Medulla oblongata (tissue), 1 donor: ENCODE results near the gene ACTG2.
"Not testable (repeated sequence)": the region's sequence is repeated elsewhere in the genome, so short reads cannot be mapped to it uniquely, and the experiment has no call there.

Source experiments
- DNase-seq: peaks from one replicate; pipeline ENCODE4 v3.0.0-alpha.2; 2015; ENCODE audit errors: extremely low spot score

Gene ACTG2

GRCh38 chr2:73892631-73893329 lies at the start of gene ACTG2:
TSS of gene ACTG2 (plus strand) at chr2:73893008. CDS start at chr2:73901312, 8,304 bp downstream.
- no peak for DNase-seq

- DNase-seq: no peak
Measured at GRCh38 chr2:73844087-73844486, 48.7 kb upstream of the ACTG2 start.

DNA sequence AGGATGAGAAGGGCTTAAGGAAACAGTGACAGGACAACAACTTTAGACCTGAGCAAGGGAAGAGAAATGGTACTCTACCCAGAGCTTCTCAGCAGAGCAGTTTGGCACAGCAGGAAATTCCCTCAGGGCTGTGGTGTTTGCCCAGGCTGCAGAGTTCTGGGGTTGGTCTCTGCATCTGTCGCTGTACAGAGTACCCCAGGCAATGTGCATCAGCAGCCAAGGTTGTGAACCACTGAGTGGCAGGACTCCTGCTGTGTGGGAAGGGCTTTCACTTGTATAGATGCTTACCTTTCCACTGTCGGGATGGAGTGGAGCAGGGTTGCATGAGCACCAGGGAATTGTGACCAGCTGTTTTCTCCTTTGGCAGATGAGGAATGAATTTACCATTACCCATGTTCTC lies 42.8 kb upstream of the ACTG2 start:
- DNase-seq: no peak

DNA sequence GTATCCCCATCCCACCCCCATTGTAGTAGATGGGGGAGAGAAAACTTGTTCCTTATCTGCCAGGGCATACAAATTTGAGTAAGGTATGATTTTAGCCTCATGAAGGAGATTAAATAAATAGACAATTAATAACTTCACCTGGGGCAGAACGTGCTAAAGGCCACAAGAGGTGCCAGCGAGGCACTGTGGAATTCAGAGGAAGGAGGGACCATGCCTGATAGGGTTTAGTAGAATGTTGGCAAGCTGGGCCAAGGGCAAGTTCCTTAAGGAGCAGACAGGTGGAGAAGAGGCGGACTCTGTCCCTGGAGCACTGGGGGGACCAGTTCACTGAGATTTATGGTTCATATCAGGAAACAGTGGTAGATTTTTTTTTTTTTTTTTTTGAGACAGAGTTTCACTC lies 41.5 kb upstream of the ACTG2 start:
- DNase-seq: no peak

DNA sequence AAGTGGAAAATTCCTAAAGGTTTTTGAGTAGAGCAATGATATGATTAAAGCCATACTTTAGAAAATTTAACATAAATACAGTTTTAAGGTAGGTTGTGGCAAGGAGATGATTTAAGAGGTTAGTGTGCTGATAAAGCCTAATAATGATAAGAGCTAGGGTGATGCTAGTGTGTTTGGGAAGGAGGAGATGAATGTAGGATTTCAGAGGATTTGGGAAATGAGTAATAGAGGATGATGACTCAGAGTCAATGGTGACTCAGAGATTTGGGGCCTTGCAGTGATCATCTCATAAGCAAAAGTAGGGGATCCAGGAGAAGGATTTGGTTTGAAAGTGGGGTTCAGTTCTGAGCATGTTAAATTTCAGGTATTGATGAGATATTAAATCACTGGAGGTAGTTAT lies 40.8 kb upstream of the ACTG2 start:
- DNase-seq: no peak

DNA sequence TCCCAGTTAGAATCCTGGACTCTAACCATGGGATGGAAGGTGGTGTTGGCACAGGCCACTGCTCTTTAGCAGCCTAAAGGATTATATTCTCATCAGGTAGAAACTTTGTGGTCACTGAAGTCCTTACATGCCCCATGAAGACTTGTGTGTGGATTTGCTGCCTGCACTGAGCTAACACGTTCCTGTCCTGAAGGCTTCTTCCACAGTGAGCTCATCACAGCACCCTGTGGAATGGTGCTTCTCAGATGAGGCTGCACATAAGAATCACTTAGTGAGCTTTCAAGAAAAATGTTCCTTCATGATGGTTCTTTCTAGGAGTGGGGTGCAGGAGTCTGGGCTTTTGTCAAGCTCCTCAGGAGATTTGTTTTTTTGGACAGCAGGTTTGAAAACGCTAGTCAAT lies 37.3 kb upstream of the ACTG2 start:
- no peak for DNase-seq

DNA sequence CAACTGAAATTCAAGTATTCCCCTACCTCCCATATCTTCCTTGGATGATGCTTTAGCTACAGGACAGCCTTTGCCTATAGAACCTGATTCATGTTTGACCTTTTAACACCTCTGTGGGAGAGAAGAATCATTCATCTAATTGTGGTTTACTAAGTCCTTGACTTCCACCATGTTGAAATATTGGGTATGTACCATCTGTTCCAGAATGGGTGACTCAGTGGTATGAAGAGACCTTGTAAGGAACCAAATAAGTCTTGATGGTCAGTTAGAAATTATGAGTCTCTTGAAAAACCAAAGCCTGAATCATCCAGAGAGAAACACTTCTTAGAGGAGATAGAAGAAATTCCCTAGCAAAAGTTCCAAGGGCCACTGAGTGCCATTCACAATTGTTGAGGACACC lies 36.6 kb upstream of the ACTG2 start:
- DNase-seq: no peak

- no peak for DNase-seq
Measured at GRCh38 chr2:73859721-73860586, 32.9 kb upstream of the ACTG2 start.

DNA sequence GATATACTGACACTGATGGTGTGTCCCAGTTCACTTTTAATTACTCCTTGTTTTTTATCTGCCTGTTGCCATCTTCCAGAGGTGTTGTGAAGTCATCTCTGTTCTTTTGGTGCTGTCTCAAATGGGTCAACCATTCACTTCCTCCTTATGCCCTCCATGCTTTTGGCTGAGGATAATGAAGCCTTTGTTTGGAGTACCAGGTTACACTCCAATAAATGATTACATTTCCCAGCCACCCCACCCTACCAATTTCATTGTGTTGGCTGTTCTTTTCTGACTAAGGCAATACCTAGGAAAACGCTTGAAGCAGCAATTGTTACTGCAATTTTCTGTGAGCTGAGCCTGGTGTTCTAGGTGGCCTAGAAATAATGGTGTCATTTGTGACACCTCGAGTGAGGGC lies 29.8 kb upstream of the ACTG2 start:
- no peak for DNase-seq

DNA sequence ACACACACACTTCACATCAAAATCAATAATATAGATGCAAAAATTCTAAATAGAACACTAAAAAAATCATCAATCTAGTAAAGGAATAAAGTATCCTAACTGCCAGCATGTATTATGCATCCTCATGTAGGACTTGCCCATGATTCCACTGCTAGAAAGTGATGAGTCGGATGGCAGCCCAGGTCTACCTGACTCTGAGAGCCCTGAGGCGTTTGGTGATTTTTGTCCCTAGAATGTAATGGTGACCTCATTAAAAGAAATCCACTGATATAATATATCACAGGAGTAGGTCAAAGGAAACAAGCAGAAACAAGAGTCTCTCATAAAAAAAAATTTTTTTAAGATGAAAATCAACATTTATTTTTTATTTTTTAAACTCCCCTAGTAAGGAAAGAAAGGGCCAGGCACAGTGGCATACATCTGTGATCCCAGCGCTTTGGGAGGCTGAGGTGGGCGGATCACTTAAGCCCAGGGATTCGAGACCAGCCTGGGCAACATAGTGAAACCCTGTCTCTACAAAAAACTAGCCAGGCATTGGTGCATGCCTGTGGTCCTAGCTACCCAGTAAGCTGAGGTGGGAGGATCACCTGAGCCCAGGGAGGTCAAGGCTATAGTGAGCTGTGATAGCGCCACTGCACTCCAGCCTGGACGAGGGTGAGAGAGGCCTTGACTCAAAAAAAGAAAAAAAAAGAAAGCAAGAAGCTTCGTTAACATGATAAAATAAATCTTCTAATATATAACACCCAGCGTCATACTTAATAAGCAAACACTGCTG lies 24.4 kb upstream of the ACTG2 start:
- no peak for DNase-seq

- DNase-seq: peak; percentile 63
Measured at GRCh38 chr2:73870084-73870483, 22.7 kb upstream of the ACTG2 start.

- peak; percentile 27 for DNase-seq
Measured at GRCh38 chr2:73877071-73877802, 15.6 kb upstream of the ACTG2 start.

DNA sequence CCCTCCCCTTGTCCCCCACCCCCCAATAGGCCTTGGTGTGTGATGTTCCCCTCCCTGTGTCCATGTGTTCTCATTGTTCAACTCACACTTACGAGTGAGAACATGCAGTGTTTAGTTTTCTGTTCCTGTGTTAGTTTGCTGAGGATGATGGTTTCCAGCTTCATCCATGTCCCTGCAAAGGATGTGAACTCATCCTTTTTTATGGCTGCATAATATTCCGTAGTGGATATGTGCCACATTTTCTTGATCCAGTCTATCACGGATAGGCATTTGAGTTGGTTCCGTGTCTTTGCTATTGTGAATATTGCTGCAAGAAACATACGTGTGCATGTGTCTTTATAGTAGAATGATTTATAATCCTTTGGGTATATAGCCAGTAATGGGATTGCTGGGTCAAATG lies 14.8 kb upstream of the ACTG2 start:
- not testable (repeated sequence) for DNase-seq

DNA sequence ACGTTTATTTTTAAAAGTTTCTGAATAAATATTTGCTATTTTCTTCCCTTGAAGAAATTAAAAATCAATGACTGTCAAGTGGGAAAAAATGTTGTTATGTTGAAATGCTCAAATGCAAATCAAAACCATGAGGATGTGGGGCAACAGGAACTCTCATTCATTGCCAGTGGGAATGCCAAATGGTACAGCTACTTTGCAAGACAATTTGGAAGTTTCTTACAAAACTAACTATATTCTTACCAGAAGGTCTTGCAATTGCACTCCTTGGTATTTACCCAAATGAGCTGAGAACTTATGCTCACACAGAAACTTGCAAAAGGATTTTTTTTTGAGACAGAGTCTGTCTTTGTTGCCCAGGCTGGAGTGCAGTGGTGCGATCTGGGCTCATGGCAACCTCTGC lies 7.4 kb upstream of the ACTG2 start:
- no peak for DNase-seq

DNA sequence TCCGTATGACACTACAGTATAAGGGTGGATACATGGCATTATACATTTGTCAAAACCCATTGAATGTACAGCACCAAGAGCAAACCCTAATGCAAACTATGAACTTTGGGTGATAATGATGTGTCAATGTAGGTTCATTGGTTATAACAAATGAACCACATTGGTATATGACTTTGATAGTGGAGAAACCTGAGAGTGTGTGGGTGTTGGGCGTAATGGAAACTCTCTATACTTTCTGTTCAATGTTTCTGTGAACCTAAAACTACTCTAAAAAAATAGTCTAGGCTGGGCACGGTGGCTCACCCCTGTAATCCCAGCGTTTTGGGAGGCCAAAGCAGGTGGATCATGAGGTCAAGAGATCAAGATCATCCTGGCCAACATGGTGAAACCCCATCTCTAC lies 6.5 kb upstream of the ACTG2 start:
- no peak for DNase-seq

DNA sequence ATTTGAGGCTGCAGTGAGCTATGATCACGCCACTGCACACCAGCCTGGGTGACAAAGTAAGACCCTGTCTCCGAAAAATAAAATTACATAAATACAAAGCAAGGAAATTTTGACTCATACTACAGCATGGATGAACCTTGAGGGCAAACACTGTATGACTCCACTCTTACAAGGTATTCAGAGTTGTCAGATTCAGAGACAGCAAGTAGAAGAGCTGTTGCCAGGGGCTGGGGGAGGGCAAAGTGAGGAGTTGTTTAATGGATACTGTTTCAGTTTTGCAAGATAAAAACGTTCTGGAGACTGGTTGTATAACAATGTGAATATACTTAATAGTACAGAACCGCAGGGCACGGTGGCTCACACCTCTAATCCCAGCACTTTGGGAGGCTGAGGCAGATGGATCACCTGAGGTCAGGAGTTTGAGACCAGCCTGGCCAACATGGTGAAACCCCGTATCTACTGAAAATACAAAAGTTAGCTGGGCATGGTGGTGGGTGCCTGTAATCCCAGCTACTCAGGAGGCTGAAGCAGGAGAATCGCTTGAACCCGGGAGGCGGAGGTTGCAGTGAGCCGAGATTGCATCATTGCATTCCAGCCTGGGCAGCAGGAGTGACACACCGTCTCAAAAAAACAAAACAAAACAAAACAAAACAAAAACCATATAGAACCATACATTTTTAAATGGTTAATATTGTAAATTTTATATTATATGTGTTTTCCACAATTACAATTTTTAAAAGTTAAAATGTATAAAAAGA lies 5.0 kb upstream of the ACTG2 start:
- not testable (repeated sequence) for DNase-seq

GRCh38 chr2:73888388-73888787 lies 4.4 kb upstream of the ACTG2 start:
- no peak for DNase-seq

DNA sequence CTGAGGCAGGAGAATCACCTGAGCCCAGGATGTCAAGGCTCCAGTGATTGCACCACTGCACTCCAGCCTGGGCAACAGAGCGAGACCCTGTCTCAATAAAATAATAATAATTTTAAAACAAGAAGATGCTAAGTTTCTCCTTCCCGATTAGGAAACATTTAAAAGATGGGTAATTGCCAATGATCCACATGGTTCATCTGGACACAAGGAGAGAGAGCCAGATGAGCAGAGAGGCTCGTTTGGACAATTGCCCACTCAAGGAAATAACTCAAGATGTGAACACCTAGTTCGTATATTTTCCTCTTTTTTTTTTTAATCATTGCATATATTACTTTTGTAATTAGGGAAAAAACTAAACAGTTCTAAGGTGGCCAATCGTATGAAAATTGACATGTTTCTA lies 3.6 kb upstream of the ACTG2 start:
- no peak for DNase-seq

GRCh38 chr2:73890301-73891092 lies 2.3 kb upstream of the ACTG2 start:
- DNase-seq: peak; percentile 28

GRCh38 chr2:73891276-73891901 lies 1.4 kb upstream of the ACTG2 start:
- DNase-seq: no peak
